Subcutaneous adipose tissue (tissue), 4 donors: ENCODE data around the gene SERPINB5. TPM values are rescaled to one million over a fixed set of nuclear protein-coding genes. Genes with fewer than 3 reads are reported as not detected.

ENCODE experiments used
- CTCF ChIP-seq: fragments of 450-650 bp; IDR thresholded peaks from one replicate; pipeline ENCODE4 v1.5.1; 2016; ENCODE audit warnings: low read depth, mild to moderate bottlenecking, control low read depth, antibody characterized with exemption, moderate library complexity
- total RNA-seq, 4 donors: library from RNA; depleted of rRNA; stranded (reverse); fragments of >200 nt; gene quantifications; one replicate each; pipeline ENCODE4 v1.1.0, GENCODE V29; 2016

SERPINB5 gene
- total RNA-seq, 4 donors from 2014 or later = not detected

DNA sequence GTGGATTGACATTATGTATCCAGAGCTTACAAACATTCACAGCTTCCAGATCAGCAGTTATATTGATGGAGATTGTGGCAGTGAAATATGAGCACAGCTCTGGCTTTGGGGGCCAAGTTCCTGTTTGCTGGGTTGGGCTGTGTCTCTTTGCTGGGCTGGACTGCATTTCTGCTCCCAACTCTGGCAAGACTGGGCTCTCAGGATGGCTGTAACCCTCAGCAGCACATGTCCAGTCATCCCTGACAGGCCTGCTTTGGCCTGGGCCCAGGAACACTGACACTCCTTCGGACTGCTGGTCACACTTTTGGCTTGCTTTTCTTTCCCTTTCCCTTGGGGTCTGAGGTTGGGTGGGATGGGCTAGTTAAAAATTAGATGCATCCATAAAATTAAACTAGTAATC is 36.5 kb upstream of the SERPINB5 start:
- TF ChIP-seq CTCF = no peak

DNA sequence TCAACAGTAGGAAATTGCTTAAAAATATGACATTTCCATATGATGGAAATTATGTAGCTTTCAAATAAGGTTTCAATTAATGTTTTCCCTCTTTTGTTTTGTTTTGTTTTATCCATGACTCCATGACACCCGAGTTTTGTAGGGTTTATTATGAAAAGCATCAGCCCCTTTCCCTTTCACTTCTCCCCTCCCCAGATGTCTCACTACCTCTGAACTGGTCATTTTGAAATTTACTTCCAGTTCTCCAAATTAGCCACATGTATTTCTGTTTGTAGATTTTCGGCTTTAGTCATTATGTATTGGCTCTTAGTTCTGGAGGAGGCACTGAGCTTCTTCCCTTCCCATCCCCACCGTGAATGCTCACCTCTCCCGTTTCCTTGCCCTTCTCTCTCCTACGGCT is 35.9 kb upstream of the SERPINB5 start:
- TF ChIP-seq CTCF = no peak

- TF ChIP-seq CTCF = no peak
These were observed 32.9 kb upstream of the SERPINB5 start for GRCh38 chr18:63443829-63444228.

- no peak for TF ChIP-seq CTCF
These were observed 32.2 kb upstream of the SERPINB5 start for GRCh38 chr18:63444580-63444979.

DNA sequence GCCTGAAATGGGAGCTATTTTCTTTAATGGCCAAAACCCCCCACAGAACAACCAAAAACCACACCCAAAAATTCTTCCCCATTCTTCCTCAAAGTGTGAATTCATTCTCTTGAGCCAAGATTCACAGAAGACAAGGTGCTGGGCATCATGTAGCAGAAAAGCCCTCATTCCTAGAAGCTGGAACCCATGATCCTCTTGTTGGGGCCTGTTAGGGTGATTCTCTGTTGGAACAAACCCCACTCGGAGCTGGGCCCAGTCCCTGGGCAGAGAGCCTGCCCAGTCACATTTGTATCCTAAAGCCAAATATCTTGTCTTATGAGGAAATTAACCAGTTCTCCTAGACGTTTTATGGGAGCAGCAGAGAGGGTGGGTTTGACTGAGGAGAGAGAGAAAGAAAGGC is 31.7 kb upstream of the SERPINB5 start:
- TF ChIP-seq CTCF = no peak

DNA sequence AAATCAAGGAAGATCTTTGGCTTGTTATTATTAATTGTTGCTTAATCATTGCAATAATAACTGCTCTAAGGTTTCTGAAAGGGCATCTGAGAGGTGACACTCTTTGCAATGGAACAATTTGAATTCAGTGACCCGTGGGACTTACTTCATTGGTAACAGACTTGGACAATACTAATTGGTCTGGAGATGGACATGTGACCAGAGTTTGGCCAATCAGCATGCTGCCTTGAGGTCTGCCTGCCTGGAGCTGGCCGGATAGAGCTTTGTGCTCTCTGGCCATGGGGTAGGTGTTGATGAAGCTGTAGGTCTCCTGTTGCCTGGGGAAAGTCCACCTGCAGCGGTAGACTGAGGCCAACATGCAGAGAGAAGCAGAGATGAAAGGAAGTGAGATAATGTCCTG is 30.5 kb upstream of the SERPINB5 start:
- TF ChIP-seq CTCF = no peak

GRCh38 chr18:63447066-63447465 is 29.7 kb upstream of the SERPINB5 start:
- TF ChIP-seq CTCF = no peak

- TF ChIP-seq CTCF = no peak
These were observed 27.3 kb upstream of the SERPINB5 start for GRCh38 chr18:63449426-63449825.
